T-helper 17 cell (primary cell): ENCODE data around the gene INPP4A. TPM values are rescaled to one million over a fixed set of nuclear protein-coding genes. Genes with fewer than 3 reads are reported as not detected.

ENCODE experiments used
- ATAC-seq: fragments of 150-1000 bp; cut with Tn5 transposase; 2 replicates; pipeline ENCODE4 v1.10.0; 2021; ENCODE audit warnings: mild to moderate bottlenecking, moderate library complexity
- DNase-seq, 3 donors: peaks; one replicate each; pipeline versions ENCODE4 v3.0.0 to v3.0.0-alpha.2; 2020 to 2021
- H3K9me3 ChIP-seq: one replicate; pipeline ENCODE4 v1.7.0; 2013; ENCODE audit warnings: low read length, mild to moderate bottlenecking; ENCODE audit not compliant: control insufficient read depth, poor library complexity, severe bottlenecking
- H3K27ac Mint-ChIP-seq: one replicate; pipeline ENCODE4 v1.8.0; 2022; ENCODE audit warnings: mild to moderate bottlenecking, moderate library complexity, mixed read lengths
- H3K27me3 Mint-ChIP-seq: one replicate; pipeline ENCODE4 v1.8.0; 2022; ENCODE audit warnings: mixed read lengths
- H3K36me3 Mint-ChIP-seq: one replicate; pipeline ENCODE4 v1.8.0; 2022; ENCODE audit warnings: low read depth, mixed read lengths
- H3K4me1 Mint-ChIP-seq: one replicate; pipeline ENCODE4 v1.8.0; 2022; ENCODE audit warnings: mild to moderate bottlenecking, mixed read lengths
- H3K4me3 Mint-ChIP-seq: one replicate; pipeline ENCODE4 v1.8.0; 2022; ENCODE audit warnings: mild to moderate bottlenecking, moderate library complexity, mixed read lengths
- total RNA-seq, 4 donors: library from RNA in 2 of 4; stranded (reverse) in 2 of 4; gene quantifications; one replicate each; pipeline ENCODE4 v1.2.3 and lab custom pipeline; 2022 to 2026

INPP4A gene
- total RNA-seq, 2 donors from 2014 or later: 109 to 110 TPM

DNA sequence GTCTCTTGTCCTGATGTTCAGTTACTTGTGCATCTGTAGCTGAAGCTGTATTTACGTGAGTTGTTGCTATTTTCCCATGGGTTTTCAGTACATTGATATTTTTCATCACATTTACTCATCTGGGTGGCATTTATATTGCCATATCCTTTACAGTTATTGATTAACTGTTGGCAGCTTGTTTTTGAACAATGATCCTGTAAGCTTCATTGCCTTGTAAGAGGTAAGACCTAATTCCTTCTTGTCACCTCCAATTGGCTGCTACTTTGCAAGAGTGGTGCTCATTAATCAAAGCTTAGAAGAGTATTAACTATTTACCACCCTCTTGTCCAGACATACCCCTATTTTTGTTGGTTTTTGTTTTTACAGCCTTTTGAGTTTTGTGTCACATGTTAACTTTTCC lies 88.9 kb downstream of the INPP4A start:
- H3K27me3 Mint-ChIP-seq: no peaks in the 10 kb centered on the region
- peaks cover 11% of the 10 kb centered on the region for H3K36me3 Mint-ChIP-seq
- H3K27ac Mint-ChIP-seq: peak overlapping the region; percentile 21
- H3K4me1 Mint-ChIP-seq: peaks cover 36% of the 10 kb centered on the region
- ATAC-seq (no peak), DNase-seq (no peak)
- no peak overlapping the region for H3K4me3 Mint-ChIP-seq
- no peaks in the 10 kb centered on the region for H3K9me3 ChIP-seq

DNA sequence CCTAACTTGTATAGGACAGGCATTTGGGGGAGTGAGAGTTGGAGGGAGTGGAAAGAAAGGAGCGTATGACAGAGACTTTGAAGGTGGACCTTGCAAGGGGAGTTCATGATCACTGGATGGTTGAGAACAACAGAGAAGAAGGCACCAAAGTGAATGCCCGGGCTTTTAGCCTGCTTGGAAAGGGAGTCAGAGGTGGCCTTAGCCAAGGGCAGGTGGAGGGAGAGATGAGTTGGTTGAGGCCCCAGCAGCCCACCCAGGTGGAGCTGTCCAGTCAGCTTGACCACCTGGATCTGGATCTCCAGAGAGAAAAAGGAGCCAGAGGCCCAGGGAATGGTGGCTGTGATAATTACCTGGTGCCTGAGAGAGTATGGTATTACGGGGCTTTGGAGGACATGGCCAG lies 90.1 kb downstream of the INPP4A start:
- Mint-ChIP-seq H3K27ac (no peak overlapping the region), H3K4me3 (no peak overlapping the region), H3K36me3 (peaks cover 12% of the 10 kb centered on the region), H3K4me1 (peaks cover 33% of the 10 kb centered on the region), H3K27me3 (no peaks in the 10 kb centered on the region)
- no peaks in the 10 kb centered on the region for H3K9me3 ChIP-seq
- ATAC-seq: no peak
- no peak for DNase-seq

DNA sequence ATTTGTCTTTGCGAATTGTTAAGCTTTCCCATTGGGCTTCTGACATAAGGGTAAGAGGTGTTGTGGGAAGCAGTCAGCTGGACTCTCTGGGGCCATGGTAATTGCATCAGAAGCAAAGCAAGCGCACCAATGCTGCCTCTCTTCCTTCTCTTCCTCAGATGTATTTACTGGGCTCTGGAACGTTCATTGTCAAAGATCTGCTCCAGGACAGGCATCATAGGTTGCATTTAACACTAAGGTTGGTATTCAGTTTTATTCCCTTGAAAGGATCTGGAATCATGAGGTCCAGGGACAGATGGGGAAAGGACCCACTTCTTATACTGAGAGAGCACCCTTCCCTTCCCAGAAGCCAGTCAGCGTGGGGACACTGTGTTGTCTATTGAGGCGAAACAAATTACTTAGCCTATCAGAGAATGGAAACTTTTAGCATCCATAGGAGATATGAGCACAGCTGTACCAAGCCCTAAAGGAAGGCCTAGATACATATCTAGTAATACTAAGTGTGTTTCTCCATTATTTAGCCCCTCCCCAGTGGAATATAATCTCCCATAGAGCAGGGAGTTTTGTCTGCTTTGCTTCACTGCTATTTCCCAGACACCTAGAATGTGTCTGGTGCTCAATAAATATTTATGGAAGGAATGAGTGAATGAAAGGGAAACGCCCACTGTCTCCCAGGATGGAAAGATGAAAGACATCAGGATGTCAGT lies 91.5 kb downstream of the INPP4A start:
- Mint-ChIP-seq H3K27ac (no peak overlapping the region), H3K4me1 (peaks cover 26% of the 10 kb centered on the region), H3K4me3 (no peak overlapping the region)

DNA sequence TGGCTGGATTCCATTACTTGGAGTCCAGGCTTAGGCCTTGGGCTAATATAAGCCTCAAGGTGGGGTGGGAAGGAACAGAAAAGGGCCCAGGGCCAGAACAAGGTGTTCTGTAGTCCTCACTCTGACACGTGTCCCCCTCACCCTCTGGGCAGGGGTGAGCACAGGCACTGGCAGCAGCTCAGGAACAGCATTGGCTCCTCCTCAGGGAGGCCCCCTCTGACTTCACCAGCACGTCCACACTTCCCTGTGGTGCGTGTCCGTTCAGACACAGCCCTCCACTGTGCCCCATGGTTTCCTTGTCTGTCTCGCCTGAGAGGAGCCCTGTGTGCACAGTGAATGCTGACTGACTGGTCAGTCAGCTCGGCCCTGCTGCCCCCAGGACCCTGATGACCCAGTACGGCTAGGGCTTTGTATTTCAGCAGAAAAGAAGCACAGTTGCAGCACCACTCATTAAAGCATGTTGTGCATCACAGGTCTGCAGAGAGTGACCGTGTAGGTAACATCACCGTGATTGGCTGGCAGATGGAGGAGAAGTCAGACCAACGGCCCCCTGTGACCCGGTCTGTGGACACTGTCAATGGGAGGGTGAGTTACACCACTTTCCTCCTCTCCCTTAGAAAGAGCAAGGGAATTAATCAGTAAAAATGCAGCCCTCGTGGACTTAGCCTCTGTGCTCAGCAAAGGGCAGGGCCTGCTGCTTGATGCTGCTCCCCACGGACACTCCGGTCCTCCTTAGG lies 92.9 kb downstream of the INPP4A start:
- Mint-ChIP-seq H3K36me3 (peaks cover 12% of the 10 kb centered on the region), H3K4me3 (no peak overlapping the region), H3K4me1 (peaks cover 22% of the 10 kb centered on the region), H3K27me3 (no peaks in the 10 kb centered on the region), H3K27ac (peak overlapping the region; percentile 66)
- no peaks in the 10 kb centered on the region for H3K9me3 ChIP-seq
- ATAC-seq: no peak
- DNase-seq: no peak

More for the DNA sequence above, 91.5 kb downstream of the INPP4A start:
- peaks cover 12% of the 10 kb centered on the region for H3K36me3 Mint-ChIP-seq
- no peak for DNase-seq
- ATAC-seq: no peak
- no peaks in the 10 kb centered on the region for H3K27me3 Mint-ChIP-seq
- no peaks in the 10 kb centered on the region for H3K9me3 ChIP-seq

DNA sequence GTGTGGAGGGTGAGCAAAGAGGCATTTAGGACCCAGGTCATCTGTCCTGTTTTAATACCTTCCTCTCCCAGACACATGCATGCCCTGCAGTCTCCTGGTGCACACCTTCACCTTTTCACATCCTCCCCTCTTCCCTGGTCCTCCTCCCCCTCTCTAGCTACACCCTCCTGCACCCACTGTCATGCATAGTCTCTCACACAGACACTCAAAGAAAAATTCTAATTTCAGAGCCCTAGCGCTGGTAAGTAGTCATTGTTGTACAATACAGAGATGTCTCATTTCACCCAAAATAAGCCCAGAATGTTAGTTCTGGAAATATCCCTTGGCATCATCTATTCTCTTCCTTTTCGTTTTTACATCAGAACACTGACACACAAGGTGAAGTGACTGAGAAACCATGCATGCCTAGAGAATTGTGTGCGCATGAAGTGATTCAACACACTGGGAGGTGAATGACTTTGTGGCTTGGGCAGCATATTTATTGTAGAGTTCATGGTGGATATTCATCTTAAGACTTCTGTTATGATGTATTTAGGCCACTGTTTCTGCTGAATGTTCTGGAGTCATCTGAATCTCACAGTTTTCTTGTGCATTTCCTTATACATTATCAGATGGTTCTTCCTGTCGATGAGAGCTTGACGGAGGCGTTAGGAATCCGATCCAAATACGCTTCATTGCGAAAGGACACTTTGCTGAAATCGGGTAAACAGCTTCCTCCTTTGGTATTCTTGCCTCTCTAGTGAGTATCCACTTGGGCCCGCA lies 93.8 kb downstream of the INPP4A start:
- no peak for ATAC-seq

DNA sequence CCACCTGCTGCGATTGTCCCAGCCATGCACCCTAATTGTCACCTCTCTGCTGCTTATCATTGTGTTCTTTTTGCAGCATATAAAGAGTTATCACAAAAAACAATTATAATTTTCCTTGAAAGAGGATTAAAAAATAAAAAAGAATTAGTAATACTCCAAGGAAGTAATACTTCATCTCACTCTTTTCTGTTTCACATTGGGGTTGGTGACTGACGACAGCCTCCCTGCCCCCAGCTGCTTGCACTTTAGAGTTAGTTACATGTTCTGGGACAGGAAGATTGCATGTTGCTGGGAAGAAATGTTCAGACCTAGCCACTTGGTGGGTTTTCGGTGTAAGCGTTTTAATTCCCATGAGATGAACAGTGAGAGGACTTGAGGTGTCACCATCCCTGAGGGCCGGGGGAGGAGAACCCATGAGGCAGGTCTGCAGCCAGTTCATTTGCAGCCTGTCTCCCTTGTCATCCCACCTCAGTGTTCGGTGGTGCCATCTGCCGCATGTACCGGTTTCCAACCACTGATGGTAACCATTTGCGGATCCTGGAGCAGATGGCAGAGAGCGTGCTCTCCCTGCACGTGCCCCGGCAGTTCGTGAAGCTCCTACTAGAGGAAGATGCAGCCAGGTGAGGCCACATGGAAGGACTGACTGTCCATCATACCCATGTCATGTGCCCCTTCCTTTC lies 94.5 kb downstream of the INPP4A start:
- Mint-ChIP-seq H3K27me3 (no peaks in the 10 kb centered on the region), H3K4me1 (peaks cover 24% of the 10 kb centered on the region), H3K27ac (peak overlapping the region; percentile 8), H3K4me3 (no peak overlapping the region), H3K36me3 (peaks cover 18% of the 10 kb centered on the region)
- H3K9me3 ChIP-seq: no peaks in the 10 kb centered on the region
- no peak for DNase-seq
- ATAC-seq: no peak

More for the DNA sequence above, 93.8 kb downstream of the INPP4A start:
- DNase-seq: no peak
- Mint-ChIP-seq H3K27me3 (no peaks in the 10 kb centered on the region), H3K4me3 (no peak overlapping the region), H3K27ac (no peak overlapping the region), H3K36me3 (peaks cover 12% of the 10 kb centered on the region), H3K4me1 (peaks cover 19% of the 10 kb centered on the region)
- no peaks in the 10 kb centered on the region for H3K9me3 ChIP-seq

DNA sequence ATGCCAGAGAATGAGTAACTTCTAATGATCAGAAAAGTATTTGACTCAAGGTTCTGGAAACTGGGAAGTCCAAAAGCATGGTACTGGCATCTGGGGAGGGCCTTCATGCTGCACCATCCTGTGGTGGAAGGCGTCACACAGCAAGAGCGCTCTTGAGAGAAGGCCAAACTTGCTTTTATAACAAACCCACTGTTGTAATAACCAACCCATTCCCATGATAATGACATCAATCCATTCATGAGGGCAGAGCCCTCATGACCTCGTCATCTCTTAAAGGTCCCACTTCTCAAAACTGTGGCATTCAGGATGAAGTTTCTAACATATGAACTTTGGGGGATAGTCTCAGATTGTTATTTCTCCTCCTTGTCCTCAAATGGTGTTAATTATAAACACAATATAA lies 95.9 kb downstream of the INPP4A start:
- H3K9me3 ChIP-seq: no peaks in the 10 kb centered on the region
- H3K4me1 Mint-ChIP-seq: peaks cover 18% of the 10 kb centered on the region
- no peak for DNase-seq
- H3K36me3 Mint-ChIP-seq: peaks cover 14% of the 10 kb centered on the region
- ATAC-seq: no peak
- H3K27ac Mint-ChIP-seq: no peak overlapping the region
- no peaks in the 10 kb centered on the region for H3K27me3 Mint-ChIP-seq
- no peak overlapping the region for H3K4me3 Mint-ChIP-seq

DNA sequence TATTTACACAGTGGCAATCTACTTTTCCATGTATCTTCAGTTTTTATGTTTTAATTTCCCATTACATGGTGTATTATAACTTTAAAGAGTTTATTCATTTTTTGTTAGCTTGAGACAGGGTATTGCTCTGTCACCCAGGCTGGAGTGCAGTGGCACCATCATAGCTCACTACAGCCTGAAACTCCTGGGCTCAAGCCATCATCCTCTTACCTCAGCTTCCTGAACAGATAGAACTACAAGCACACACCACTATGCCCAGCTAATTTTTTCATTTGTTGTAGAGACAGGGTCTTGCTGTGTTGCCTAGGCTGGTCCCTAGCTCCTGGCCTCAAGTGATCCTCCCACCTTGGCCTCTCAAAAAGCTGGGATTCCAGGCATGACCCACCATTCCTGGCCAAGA lies 96.8 kb downstream of the INPP4A start:
- H3K36me3 Mint-ChIP-seq: peaks cover 14% of the 10 kb centered on the region
- no peaks in the 10 kb centered on the region for H3K9me3 ChIP-seq
- H3K27ac Mint-ChIP-seq: peak overlapping the region; percentile 41
- ATAC-seq (no peak), DNase-seq (no peak)
- H3K4me1 Mint-ChIP-seq: peaks cover 22% of the 10 kb centered on the region
- no peaks in the 10 kb centered on the region for H3K27me3 Mint-ChIP-seq
- no peak overlapping the region for H3K4me3 Mint-ChIP-seq

DNA sequence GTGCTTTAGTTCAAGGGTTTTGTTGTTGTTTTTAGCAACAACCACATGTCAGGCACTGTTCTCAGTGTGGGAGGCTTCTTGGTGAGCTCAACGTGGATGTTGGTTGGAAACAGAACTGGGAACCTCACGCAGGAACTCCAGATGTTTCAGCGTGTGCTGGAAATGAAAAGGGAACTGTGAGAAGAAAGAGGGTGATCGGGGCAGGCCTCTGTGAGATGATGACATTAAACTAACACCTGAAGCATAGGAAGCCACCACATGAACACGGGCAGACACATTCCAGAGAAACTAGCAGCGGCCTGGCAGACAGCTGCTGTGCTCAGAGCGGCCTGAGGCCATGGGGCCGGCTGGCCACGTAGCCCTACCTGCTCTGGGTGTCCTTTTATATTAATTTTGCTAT lies 97.2 kb downstream of the INPP4A start:
- Mint-ChIP-seq H3K27ac (peak overlapping the region; percentile 41), H3K27me3 (no peaks in the 10 kb centered on the region), H3K4me1 (peaks cover 23% of the 10 kb centered on the region), H3K4me3 (no peak overlapping the region), H3K36me3 (peaks cover 13% of the 10 kb centered on the region)
- H3K9me3 ChIP-seq: no peaks in the 10 kb centered on the region
- ATAC-seq (no peak), DNase-seq (no peak)

DNA sequence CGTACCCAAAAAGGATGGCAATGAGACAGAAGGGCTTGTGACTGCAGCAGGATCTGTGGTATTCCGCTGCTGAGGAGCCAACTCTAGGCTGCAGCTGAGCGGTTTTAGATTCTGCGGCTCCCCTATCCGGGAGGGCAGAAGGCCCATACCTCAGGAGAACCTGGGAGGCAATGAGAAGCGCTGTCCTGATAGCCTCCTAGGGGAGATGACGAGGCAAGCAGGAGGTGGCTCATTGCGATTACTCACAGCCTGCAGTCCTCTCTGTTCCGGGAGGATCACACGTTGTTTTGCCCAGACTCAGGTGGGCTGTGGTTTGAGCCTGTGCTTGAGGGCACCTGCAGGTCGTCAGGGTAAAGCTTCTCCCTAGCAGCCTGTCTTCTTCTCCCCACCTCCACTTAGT lies 98.6 kb downstream of the INPP4A start:
- H3K4me3 Mint-ChIP-seq: no peak overlapping the region
- peak overlapping the region; percentile 24 for H3K27ac Mint-ChIP-seq
- no peaks in the 10 kb centered on the region for H3K9me3 ChIP-seq
- H3K36me3 Mint-ChIP-seq: peaks cover 17% of the 10 kb centered on the region
- H3K27me3 Mint-ChIP-seq: no peaks in the 10 kb centered on the region
- peaks cover 35% of the 10 kb centered on the region for H3K4me1 Mint-ChIP-seq
- ATAC-seq (no peak), DNase-seq (no peak)

DNA sequence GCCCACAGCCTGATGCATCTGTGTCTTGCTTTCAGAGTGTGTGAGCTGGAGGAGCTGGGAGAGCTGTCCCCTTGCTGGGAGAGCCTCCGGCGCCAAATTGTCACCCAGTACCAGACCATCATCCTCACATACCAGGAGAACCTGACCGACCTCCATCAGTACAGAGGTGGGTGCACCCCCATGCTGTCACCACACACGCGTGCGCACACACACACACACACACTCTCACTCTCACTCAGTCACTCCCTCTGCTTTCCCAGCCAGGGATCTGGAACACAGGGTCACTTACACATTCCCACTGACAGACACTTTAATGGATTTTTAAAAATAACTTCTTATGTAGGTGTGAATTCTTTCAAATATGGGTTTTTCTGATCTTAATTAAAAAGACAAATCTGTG lies 99.2 kb downstream of the INPP4A start:
- ATAC-seq (no peak), DNase-seq (no peak)
- Mint-ChIP-seq H3K36me3 (peaks cover 13% of the 10 kb centered on the region), H3K27ac (peak overlapping the region; percentile 24), H3K4me3 (no peak overlapping the region), H3K27me3 (no peaks in the 10 kb centered on the region), H3K4me1 (peaks cover 36% of the 10 kb centered on the region)
- H3K9me3 ChIP-seq: no peaks in the 10 kb centered on the region

DNA sequence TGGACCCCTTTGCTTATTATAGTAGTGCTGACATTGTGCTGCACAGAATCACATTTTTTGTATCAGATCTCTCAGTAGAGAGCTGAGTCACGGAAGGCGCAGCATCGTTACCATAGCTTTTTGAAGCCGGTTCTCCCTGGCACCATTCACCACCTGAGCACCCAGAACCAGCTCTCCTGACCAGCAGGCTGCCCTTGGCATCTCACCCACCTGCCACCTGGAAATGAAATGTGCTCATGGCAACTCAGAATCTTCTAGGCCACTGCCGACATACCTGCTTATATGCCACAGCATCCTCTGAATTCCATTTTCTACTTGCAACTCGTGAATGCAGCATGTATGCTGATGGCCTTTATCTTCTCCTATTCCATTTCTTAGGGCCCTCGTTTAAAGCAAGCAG lies 100.9 kb downstream of the INPP4A start:
- Mint-ChIP-seq H3K27me3 (no peaks in the 10 kb centered on the region), H3K27ac (no peak overlapping the region), H3K4me3 (no peak overlapping the region), H3K4me1 (peaks cover 42% of the 10 kb centered on the region), H3K36me3 (peaks cover 15% of the 10 kb centered on the region)
- no peak for DNase-seq
- ATAC-seq: no peak
- no peaks in the 10 kb centered on the region for H3K9me3 ChIP-seq

DNA sequence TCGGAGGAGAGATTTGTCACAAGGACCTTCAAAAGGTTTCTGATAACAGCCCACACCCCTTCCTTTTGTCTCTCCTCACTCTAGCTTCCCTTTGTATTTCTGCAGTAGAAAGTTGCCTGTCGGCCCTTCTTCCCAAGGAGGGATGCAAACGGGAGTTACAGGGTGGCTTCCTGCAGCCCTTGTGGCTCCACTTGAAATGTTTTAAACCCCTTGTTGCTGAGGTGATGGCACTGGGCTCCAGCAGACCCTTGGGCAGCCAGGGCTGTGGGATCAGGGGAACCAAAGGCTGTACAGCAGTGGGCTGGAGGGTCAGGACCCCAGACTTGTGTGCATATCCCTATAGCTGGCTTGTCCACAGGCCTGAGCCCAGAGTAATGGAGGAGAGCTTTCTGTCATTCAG lies 101.5 kb downstream of the INPP4A start:
- H3K9me3 ChIP-seq: no peaks in the 10 kb centered on the region
- Mint-ChIP-seq H3K27me3 (no peaks in the 10 kb centered on the region), H3K36me3 (peaks cover 17% of the 10 kb centered on the region), H3K4me1 (peaks cover 45% of the 10 kb centered on the region), H3K4me3 (no peak overlapping the region), H3K27ac (no peak overlapping the region)
- DNase-seq (no peak), ATAC-seq (no peak)
